PFSK-1 (cell line): Measurements from ENCODE around the gene KIF26B. TPM values are rescaled to one million over a fixed set of nuclear protein-coding genes. Genes with fewer than 3 reads are reported as not detected.

ENCODE experiments used
- FOXP2 ChIP-seq: optimal IDR thresholded peaks from 2 replicates; pipeline ENCODE3; 2011; ENCODE audit warnings: borderline replicate concordance, control low read depth, inconsistent platforms; ENCODE audit not compliant: insufficient read depth; ENCODE audit errors: extremely low read length, extremely low read depth
- POLR2AphosphoS5 ChIP-seq: IDR thresholded peaks from 2 replicates; pipeline ENCODE4 v1.6.1; 2012; ENCODE audit warnings: low read depth, mild to moderate bottlenecking, control low read depth, low read length, moderate library complexity
- SIN3A ChIP-seq: IDR thresholded peaks from 2 replicates; pipeline ENCODE4 v1.6.1; 2012; ENCODE audit warnings: mild to moderate bottlenecking, low read length, moderate library complexity, borderline replicate concordance; ENCODE audit not compliant: insufficient read depth
- TAF1 ChIP-seq: IDR thresholded peaks from 2 replicates; pipeline ENCODE4 v1.6.1; 2012; ENCODE audit warnings: low read length, control low read depth, borderline replicate concordance; ENCODE audit not compliant: insufficient read depth
- polyA plus RNA-seq: library from polyadenylated mRNA; unstranded; fragments of >200 nt; gene quantifications from one replicate; pipeline ENCODE4 v1.2.1, GENCODE V29; 2012; ENCODE audit warnings: low read depth, missing spikeins; ENCODE audit not compliant: insufficient read length
- TF ChIP-seq, protein P1 (sequence below), 2 experiments: IDR thresholded peaks; 2 replicates each; pipeline versions ENCODE4 v1.6.1 to v1.8.0; 2011 to 2012; ENCODE audit warnings: low read depth in 2 of 2, low read length in 2 of 2, control low read depth in 1 of 2, inconsistent platforms in 1 of 2, mild to moderate bottlenecking in 1 of 2, moderate library complexity in 1 of 2; ENCODE audit not compliant: insufficient read depth in 1 of 2

The KIF26B gene
- 0.36 TPM for polyA plus RNA-seq

DNA sequence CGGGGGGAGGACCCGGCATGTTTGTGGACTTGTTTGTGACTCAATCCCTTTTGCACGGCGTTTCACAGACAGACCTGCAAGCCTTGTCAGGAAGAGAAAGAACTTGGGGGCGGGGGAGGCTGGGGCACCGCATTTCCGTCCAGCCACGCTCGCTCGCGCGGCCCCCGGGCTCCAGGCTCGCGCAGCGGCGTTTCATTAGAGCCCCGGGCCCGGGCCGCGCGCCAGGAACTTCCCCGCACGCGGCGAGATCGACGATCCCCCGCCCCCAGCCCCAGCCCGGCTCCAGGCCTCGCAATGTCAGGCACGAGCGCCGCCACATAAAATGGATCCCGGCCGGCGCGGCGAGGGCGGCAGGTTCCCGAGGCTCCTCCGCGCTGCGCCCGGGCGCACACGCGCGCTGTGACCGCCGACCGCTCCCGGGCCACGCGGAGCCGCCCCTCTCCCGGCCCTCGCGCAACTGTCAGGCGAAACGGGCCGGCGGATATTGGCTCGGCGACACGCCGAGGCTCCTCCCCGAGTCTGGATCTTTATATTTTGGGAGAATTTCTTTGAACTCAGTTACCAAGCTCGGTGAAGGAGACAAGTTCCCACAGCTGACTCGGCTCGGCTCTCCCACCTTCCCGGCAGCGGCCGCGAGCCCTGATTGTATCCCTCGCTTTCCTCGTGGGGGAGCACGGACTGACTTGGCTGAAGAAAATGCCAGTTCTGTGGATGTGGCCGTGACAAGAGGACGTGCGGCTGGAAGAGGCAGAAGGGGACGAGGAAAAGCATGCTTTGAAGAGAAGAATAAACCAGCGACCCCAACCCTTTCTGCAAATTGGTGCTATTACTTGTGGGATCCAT is at the start of gene KIF26B:
Gene KIF26B, plus strand, starts transcription at position 557 of the 843 bp plus-strand sequence. CDS start 440 bp downstream, outside the sequence.
- TF ChIP-seq TAF1 (no peak), FOXP2 (no peak), SIN3A (no peak), POLR2AphosphoS5 (no peak)
- TF ChIP-seq, protein P1, sequence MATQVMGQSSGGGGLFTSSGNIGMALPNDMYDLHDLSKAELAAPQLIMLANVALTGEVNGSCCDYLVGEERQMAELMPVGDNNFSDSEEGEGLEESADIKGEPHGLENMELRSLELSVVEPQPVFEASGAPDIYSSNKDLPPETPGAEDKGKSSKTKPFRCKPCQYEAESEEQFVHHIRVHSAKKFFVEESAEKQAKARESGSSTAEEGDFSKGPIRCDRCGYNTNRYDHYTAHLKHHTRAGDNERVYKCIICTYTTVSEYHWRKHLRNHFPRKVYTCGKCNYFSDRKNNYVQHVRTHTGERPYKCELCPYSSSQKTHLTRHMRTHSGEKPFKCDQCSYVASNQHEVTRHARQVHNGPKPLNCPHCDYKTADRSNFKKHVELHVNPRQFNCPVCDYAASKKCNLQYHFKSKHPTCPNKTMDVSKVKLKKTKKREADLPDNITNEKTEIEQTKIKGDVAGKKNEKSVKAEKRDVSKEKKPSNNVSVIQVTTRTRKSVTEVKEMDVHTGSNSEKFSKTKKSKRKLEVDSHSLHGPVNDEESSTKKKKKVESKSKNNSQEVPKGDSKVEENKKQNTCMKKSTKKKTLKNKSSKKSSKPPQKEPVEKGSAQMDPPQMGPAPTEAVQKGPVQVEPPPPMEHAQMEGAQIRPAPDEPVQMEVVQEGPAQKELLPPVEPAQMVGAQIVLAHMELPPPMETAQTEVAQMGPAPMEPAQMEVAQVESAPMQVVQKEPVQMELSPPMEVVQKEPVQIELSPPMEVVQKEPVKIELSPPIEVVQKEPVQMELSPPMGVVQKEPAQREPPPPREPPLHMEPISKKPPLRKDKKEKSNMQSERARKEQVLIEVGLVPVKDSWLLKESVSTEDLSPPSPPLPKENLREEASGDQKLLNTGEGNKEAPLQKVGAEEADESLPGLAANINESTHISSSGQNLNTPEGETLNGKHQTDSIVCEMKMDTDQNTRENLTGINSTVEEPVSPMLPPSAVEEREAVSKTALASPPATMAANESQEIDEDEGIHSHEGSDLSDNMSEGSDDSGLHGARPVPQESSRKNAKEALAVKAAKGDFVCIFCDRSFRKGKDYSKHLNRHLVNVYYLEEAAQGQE (IDR thresholded peaks at IDR 0.05; ENCODE audit: insufficient read depth in 1 of 2, low read depth in 2 of 2, low read length in 2 of 2), result no peak

GRCh38 chr1:245105042-245105441 is 49.7 kb upstream of the KIF26B start:
- TF ChIP-seq, protein P1 (IDR thresholded peaks at IDR 0.05; ENCODE audit: insufficient read depth in 1 of 2, low read depth in 2 of 2, low read length in 2 of 2), result no peak
- TF ChIP-seq TAF1, result no peak
- no peak for TF ChIP-seq POLR2AphosphoS5

GRCh38 chr1:245105815-245106410 is 48.9 kb upstream of the KIF26B start:
- no peak for TF ChIP-seq POLR2AphosphoS5
- TF ChIP-seq TAF1, result no peak
- TF ChIP-seq, protein P1 (IDR thresholded peaks at IDR 0.05; ENCODE audit: insufficient read depth in 1 of 2, low read depth in 2 of 2, low read length in 2 of 2), result no peak
- no peak for TF ChIP-seq SIN3A
- TF ChIP-seq FOXP2, result no peak

- no peak for TF ChIP-seq TAF1
- TF ChIP-seq POLR2AphosphoS5, result no peak
- TF ChIP-seq, protein P1 (IDR thresholded peaks at IDR 0.05; ENCODE audit: insufficient read depth in 1 of 2, low read depth in 2 of 2, low read length in 2 of 2), result no peak
- TF ChIP-seq FOXP2, result no peak
- no peak for TF ChIP-seq SIN3A
These were observed 47.0 kb upstream of the KIF26B start for GRCh38 chr1:245107776-245108114.
